ENCODE data around the gene SMIM30.
A peak's percentile ranks its signal among the peaks of the same experiment; 100 is the strongest.

SMIM30 gene

DNA sequence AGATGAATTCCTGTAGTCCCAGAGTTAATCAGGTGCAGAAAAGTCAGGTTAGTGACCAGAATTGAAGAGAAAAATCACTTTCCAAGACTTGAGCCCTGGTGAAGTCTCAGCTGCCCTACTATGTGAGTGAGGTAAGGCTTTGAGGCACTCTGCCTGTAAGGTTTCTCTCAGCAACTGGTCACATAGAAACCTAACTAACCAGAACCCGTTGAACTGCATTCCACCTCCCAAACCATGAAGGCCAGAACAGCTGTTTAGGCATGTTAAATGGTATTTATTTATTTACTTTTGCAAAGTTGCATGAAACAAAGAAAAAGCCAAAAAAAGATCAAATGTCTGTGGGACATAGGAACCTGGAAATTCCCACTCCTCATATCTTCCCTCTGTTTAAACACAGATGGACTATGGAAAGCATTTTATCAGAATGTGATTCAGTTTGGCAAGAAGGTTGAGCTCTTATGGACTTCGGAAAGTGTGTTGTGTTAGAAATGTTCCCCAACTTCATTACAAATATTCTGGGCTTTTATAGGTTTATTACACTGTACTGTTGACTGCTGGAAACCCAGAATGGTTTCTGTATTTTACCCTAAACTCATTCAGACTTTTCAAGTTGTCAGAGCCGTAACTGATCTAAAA lies 19.0 kb downstream of the SMIM30 start:
- DNase-seq = no peak

DNA sequence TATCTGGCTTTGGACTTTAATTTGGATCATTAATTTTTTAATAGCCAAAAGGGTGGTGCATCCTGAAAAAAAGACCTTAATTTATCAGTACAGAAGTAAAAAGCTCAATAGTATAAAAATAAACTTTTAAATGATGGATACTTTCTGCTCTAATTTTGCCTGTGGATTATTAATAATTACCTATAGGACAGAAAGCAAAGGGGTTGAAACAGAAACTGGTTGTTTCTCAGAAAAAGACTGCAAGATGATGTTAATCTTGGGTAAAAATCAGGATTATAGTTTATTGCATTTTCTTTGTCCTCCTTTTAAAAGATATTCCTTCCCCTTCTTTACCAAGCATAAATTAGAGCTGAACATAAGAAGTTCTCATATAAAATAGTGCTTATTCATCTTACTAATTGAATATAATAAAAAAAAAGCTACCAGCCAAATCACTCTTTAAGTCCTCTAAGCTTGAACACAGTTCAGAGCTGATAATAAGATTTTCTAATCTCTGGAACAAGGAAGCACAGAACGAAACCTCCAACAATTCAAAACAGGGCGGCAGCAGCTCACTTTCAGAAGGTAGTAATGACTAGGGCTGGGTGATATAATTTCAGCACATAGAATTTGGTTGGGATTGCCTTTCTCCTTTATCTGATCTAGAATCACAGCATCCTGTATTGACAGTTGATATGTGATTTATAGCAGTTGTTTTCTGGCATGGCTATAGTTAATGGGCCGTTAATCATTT lies 23.7 kb downstream of the SMIM30 start:
- DNase-seq = no peak

GRCh38 chr7:113093561-113093960 lies 24.8 kb downstream of the SMIM30 start:
- no peak for DNase-seq

DNA sequence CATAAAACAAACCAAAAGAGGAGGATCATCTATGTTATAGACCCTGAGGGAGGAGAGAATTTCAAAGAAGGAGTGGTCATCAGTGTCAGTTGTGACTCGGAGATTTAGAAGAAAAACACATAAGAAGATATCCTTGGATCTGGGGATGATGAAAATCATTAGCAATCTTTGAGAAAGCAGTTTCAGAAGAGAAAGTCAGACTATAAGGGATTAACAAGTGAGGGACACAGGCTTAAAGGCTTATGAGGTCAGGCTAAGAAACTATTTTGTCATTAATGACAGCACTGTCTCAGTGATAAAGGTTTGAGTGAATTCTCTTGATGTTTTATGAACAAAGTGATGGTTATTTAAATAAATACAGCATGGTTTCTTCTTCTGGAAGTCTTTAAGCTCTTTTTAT lies 25.6 kb downstream of the SMIM30 start:
- DNase-seq = no peak

GRCh38 chr7:113087071-113087998 lies 31.0 kb downstream of the SMIM30 start:
- peak; percentile 21 for DNase-seq

DNA sequence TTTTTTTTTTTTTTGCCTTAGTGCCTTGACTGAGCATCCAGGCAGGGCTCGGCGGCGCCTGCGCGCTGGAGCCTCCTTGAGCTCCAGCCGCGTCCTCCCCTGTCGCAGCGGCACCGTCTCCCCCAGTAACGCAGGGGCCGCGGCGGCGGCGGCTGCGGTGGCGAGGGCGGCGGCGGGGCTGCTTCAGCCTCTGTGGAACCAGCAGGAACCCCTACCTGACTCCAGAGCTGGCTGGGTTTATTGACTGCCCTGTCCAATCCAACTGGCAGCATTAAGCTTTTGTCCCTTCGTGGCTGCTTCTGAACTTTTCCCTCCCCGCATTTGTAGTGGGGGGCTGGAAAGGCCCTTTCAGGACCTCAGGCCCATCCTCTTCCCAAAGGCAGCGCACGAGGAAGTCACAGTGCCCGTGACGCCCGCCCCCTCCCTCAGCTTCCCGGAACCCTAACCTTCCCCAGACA lies 31.9 kb downstream of the SMIM30 start, which contains the start of gene GPR85:
TSS of gene GPR85 (minus strand) at position 397 of the 458 bp plus-strand sequence. CDS start 2,106 bp downstream, outside the sequence.
- DNase-seq = peak; percentile 66

DNA sequence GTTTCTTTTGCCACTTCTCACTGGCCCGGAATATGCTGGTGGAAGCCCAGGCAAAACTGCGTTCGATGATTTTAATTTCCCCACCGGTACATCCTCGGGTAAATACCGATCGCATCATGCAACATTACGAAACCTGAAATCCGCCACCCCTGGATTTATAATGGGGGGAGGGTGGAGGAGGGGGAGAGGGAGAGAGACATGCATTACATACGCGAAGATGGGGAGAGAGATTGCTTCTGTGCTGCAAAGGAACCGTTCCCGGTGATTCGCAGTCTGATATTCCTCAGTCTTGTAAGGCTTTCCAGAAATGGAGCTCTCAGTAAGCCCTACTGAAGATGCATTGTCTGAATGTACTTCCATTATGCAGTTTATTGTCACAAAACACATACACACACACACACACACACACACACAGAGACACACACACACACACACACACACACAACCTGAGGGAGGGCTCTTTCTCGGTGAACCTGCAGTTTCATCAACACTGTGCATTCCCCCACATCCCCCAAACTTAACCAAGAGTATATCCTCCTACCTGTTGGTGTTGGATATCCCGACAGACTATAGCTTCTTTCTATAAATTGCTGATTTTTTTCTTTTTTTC lies 32.5 kb downstream of the SMIM30 start:
- no peak for DNase-seq

DNA sequence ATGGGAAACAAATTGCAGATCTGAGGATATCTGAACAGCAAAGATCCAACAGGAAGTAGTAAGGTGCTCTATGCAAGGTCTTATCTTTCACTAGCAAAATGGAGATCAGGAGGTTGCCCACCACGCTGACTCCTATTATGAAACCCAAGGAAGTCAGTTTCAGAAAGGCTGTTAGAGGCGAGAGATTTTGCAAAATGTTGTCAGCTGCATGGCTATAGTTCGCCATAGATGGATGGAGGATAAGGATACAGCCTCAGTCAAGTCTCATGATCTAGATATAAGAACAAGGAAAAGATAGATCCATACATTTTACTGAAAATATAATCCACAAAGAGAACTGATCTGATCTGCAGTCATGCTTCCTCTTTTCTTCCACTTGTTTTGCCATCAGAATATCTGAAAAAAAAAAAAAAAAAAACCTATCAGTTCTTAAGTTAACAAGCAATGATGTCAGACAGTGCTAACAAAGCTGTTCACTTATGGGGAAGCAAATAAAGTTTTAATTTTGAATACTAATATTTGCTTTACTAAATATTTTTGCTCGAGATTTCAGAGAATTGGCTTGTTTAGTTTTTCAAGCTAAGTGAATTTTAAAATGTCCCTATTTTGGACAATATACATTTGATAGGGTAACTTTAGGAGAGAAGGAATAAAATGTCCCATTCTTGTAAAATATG lies 33.7 kb downstream of the SMIM30 start:
- no peak for DNase-seq

- DNase-seq = no peak
Observed at GRCh38 chr7:113083816-113084495, 34.4 kb downstream of the SMIM30 start.

- no peak for DNase-seq
Observed at GRCh38 chr7:113083132-113083815, 35.1 kb downstream of the SMIM30 start.

- no peak for DNase-seq
Observed at GRCh38 chr7:113078331-113078730, 40.0 kb downstream of the SMIM30 start.

DNA sequence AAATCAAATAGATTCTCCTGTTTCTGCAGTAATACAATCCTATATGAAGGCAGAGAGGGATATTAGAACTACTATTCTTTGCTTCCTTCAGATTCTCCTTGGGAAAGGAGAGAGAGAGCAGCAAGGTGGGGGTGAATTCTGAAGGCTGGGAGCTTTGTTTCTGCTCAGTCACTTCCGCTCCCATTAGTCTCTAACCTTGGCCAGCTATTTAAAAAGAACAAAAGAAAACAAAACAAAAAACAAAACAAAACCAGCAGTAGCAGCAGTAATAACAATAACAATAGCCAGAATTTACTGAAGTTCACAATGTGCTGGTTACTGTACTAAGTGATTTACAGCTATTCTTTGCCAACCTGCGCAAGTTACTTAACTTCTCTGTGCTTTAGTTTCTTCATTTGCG lies 41.7 kb downstream of the SMIM30 start:
- DNase-seq = no peak

DNA sequence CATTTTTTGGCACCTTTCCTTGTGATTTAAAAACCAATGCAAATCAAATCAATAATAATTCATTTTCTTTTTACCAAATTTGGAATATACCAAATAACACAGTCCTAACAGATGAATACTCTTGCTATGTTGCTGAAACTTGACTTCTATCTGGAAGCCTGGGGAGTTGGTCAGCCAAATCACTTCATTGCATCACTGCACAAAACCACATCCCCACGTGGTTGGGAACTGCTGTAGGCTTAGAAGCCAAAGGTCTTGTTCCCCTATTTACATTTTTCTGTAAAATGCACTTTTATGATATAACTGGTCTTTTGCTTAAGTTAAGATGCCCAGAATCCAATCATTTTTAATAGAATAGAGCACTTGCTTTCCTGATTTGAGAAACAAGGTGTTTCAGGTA lies 46.9 kb downstream of the SMIM30 start:
- no peak for DNase-seq

Measured in NCI-H2171 (cell line).